ENCODE results near the gene SCYL1.

GRCh38 chr11:65559535-65559934 is 34.7 kb downstream of the SCYL1 start:
- TF ChIP-seq CTCF (IDR thresholded peaks at IDR 0.05; ENCODE audit: borderline replicate concordance, extremely low read depth, low read length, poor library complexity, severe bottlenecking): no peak
- TF ChIP-seq EZH2 (IDR thresholded peaks at IDR 0.05; ENCODE audit: borderline replicate concordance, low read depth, low read length, severe bottlenecking): no peak
